Measurements from ENCODE around the gene GMDS.

GRCh38 chr6:1760876-1761275 lies 484.5 kb downstream of the GMDS start:
- TF ChIP-seq TFDP1 (CRISPR knock-in tag; IDR thresholded peaks at IDR 0.05; ENCODE audit: borderline replicate concordance) (no peak), POLR2A (IDR thresholded peaks at IDR 0.05; ENCODE audit: insufficient read depth in 1 of 2, low read depth in 2 of 2, low read length in 2 of 2) (no peak), KLF11 (CRISPR knock-in tag; IDR thresholded peaks at IDR 0.05) (no peak), CTCF (CRISPR knock-in tag; IDR thresholded peaks at IDR 0.05) (no peak), MAZ (IDR thresholded peaks at IDR 0.05; ENCODE audit: borderline replicate concordance, low read depth, low read length) (no peak), MAZ (CRISPR knock-in tag; IDR thresholded peaks at IDR 0.05; ENCODE audit: low read depth) (no peak), ZNF780A (CRISPR knock-in tag; IDR thresholded peaks at IDR 0.05) (no peak), FOXA1 (IDR thresholded peaks at IDR 0.05) (no peak), FOXA1 (CRISPR knock-in tag; IDR thresholded peaks at IDR 0.05) (no peak), ELK4 (CRISPR knock-in tag; IDR thresholded peaks at IDR 0.05; ENCODE audit: borderline replicate concordance) (no peak), ZIK1 (CRISPR knock-in tag; IDR thresholded peaks at IDR 0.05; ENCODE audit: borderline replicate concordance, low read depth) (no peak), RXRB (CRISPR knock-in tag; IDR thresholded peaks at IDR 0.05; ENCODE audit: borderline replicate concordance) (no peak)
